ENCODE data around the gene NFKBIE. TPM values are rescaled to one million over a fixed set of nuclear protein-coding genes. Genes with fewer than 3 reads are reported as not detected.

NFKBIE gene
- total RNA-seq, 1 donor from 2014 or later, result 2.8 TPM

- peak; percentile 59 for ATAC-seq
Observed at GRCh38 chr6:44297063-44298038, 32.0 kb upstream of the NFKBIE start.

- ATAC-seq, result no peak
Observed at GRCh38 chr6:44294832-44295791, 29.8 kb upstream of the NFKBIE start.

DNA sequence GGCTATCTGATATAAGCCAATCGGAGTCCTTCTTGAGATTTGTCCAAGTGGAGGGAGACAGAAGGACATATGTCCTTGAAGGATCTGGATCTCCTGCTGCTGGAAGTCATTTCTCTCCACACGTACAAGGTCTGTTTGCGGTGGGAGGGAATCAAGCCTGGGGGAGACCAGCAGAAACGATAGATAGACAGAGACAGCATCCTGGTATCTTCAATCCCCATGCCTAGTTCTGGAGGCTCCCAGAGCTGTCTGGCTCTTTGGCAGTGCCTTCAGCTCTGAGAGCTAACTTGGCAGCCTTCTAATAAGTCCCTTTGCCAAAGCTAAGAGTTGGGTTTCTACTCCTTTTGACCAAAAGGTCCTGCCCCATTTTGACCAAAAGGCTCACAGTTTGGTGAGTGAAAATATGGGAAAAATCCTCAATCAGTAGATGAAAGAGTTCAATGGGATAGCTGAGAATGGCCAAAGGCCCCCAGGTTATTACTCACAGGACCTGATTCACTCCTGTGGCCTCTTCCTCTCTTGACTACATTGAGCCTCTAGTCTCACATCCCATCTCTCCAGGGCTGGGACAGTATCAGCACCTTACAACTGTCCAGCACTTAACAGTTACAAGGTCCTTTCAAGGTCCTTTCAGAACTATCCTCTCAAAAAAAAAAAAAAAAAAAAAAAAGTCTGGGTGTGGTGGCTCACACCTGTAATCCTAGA lies 27.5 kb upstream of the NFKBIE start:
- no peak for ATAC-seq

GRCh38 chr6:44291841-44292240 lies 26.5 kb upstream of the NFKBIE start:
- no peak for ATAC-seq

- ATAC-seq, result no peak
Observed at GRCh38 chr6:44289726-44290260, 24.4 kb upstream of the NFKBIE start.

- no peak for ATAC-seq
Observed at GRCh38 chr6:44286747-44287146, 21.4 kb upstream of the NFKBIE start.

DNA sequence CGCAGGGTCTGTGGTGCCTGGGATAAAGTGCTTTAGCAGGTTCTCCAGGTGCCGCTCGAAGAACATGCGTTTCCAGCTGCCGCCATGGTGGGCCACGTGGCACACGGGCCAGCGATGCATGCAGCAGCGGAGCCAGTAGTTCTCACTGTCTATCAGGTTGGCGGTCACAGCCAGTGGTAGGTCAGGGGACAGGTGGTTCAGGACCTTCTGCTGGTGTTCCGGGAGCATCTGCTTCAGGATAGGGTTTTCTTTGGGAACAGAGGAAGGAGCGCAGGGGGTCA lies 20.9 kb upstream of the NFKBIE start:
- no peak for ATAC-seq

GRCh38 chr6:44285552-44286284 lies 20.4 kb upstream of the NFKBIE start:
- no peak for ATAC-seq

GRCh38 chr6:44284867-44285266 lies 19.5 kb upstream of the NFKBIE start:
- no peak for ATAC-seq

DNA sequence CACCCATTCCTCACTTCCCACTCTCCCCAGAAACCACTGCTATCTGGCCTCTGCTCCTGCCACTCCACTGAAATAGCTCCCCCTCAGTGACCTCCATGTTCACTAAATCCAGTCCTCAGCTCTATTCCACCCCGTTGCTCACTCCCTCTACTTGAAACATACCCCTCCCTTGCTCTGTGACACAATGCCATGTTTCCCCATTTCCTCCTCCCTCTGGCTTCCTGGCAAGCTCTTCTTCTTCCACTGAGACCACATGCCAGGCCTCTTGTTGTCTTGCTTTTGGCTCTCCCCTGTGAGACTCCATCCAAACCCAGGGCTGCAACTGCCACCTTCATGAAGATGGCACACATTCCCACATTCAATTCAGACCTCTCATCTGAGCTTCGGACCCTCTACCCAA lies 18.8 kb upstream of the NFKBIE start:
- ATAC-seq, result no peak

GRCh38 chr6:44278774-44279697 lies 13.7 kb upstream of the NFKBIE start:
- ATAC-seq, result no peak

DNA sequence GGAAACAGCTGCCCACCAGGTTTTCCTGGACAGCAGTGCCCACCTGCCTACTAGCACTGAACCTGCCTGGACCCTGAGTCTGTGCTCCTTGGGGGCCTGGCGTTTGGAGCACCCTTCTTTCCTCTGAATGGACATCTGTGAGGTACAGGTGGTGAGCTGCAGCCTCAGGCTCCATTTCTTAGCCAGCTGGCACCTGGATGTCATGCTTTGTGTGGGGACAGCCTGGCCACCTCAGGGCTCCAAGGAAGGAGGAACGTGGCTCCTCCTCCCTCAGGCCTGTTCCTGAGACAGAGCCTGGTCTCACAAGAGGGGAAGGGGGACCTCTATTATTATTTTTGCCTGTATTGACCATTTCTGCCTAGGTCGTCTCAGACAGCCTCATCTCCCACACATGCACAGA lies 13.0 kb upstream of the NFKBIE start:
- no peak for ATAC-seq

DNA sequence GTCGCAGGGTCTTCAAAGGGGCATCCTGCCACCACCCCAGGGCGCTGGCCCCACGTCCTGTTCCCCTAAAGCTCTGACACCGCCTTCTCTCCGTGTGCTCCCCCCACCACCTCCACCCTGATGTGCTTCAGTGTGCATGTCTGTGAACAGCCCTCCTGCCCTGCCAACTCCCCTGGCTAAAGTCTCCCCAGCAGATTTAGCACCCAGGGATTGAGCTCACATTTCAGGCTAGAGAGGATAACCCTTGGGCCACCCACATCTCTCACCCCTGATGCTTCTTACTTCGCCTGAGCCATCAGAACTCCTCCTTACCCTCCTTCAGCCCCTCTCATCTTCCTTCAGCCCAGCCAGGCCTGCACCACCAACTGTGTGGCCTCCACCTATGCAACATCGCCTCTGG lies 12.4 kb upstream of the NFKBIE start:
- ATAC-seq, result no peak

- no peak for ATAC-seq
Observed at GRCh38 chr6:44276667-44277640, 11.6 kb upstream of the NFKBIE start.

DNA sequence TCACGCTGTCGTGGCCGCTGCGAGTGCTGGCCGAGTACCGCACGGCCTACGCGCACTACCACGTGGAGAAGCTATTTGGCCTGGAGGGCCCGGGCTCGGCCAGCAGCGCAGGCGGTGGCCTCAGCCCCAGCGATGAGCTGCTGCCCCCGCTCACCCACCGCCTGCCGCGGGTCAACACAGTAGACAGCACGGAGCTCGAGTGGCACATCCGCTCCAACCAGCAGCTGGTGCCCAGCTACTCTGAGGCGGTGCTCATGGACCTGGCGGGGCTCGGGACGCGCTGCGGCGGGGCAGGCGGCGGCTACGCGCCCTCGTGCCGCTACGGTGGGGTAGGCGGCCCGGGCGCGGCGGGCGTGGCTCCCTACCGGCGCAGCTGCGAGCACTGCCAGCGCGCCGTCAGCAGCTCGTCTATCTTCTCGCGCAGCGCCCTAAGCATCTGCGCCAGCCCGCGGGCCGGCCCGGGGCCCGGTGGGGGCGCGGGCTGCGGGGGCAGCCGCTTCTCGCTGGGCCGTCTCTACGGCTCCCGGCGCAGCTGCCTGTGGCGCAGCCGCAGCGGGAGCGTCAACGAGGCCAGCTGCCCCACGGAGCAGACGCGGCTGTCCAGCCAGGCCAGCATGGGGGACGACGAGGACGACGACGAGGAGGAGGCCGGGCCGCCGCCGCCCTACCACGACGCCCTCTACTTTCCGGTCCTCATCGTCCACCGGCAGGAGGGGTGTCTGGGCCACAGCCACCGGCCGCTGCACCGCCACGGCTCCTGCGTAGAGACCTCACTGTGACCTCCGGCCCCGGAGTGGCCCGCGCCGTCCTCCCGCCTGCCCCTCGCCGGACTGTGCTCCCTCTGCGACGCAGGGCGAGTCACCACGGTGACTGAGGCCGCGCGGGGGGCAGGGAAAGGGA lies 10.6 kb upstream of the NFKBIE start:
- ATAC-seq, result peak; percentile 48

DNA sequence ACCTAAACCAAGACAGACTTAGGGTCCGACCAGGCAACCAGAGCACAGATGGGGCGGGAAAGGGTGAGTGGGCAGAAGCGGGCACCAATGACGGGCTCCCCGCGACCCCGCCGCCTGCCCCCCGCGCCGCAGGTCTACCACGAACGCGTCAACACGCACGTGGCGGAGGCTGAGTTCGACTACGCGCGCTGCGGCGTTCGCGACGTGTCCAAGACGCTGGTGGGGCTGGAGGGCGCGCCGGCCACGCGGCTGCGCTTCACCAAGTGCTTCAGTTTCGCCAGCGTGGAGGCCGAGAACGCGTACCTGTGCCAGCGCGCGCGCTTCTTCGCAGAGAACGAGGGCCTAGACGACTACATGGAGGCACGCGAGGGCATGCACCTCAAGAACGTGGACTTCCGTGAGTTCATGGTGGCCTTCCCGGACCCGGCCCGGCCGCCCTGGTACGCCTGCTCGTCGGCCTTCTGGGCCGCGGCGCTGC lies 10.0 kb upstream of the NFKBIE start:
- no peak for ATAC-seq

DNA sequence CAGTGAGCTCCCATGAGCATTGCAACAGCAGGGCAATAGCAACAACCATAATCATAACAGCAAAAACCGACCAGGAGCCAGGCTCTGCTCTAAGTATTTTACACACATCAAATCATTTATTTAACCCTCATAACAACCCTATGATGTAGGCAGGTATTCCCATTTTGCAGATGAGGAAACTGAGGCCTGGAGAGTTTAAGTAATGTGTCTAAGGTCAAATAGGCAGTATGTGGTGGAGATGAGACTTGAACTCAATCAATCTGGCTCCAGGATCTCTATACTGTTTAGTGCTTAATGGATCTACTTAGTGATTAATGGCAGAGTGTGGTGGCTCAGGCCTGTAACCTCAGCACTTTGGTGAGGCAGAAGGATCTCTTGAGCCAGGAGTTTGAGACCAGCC lies 8.3 kb upstream of the NFKBIE start:
- no peak for ATAC-seq

DNA sequence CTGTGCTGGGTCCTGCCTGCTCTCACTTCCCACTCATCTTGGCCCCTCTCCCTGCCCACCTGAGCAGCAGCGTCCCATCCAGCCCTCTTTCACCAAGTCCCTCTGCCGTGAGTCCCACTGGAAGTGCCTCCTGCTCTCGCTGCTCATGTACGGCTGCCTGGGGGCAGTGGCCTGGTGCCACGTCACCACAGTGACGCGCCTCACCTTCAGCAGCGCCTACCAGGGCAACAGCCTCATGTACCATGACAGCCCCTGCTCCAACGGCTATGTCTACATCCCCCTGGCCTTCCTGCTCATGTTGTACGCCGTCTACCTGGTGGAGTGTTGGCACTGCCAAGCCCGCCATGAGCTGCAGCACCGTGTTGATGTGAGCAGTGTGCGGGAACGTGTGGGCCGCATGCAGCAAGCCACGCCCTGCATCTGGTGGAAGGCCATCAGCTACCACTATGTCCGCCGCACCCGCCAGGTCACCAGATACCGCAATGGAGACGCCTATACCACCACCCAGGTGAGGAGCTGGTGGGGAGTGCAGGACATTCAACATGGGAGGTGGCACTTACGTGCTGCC lies 7.7 kb upstream of the NFKBIE start:
- ATAC-seq, result no peak

All from esophagus mucosa (tissue), 1 donor.